Ascending aorta (tissue), 2 donors: Measurements from ENCODE around the gene SNX24. TPM values are rescaled to one million over a fixed set of nuclear protein-coding genes. Genes with fewer than 3 reads are reported as not detected.

Experiments
- DNase-seq, 2 donors: peaks; one replicate each; pipeline ENCODE4 v3.0.0-alpha.2; 2019; ENCODE audit warnings: low spot score in 2 of 2
- H3K27ac ChIP-seq, 2 donors: fragments of 200-600 bp; sonication (generic); one replicate each; pipeline ENCODE4 v1.5.1; 2016 to 2017; ENCODE audit warnings: mild to moderate bottlenecking in 1 of 2
- H3K27me3 ChIP-seq: fragments of 200-600 bp; sonication (generic); one replicate; pipeline ENCODE4 v1.5.1; 2017
- H3K36me3 ChIP-seq, 2 donors: fragments of 200-600 bp; sonication (generic); one replicate each; pipeline ENCODE4 v1.5.1; 2016
- H3K4me1 ChIP-seq, 2 donors: fragments of 200-600 bp; sonication (generic); one replicate each; pipeline ENCODE4 v1.5.1; 2016 to 2017; ENCODE audit warnings: mild to moderate bottlenecking in 1 of 2
- H3K4me3 ChIP-seq, 2 donors: fragments of 200-600 bp; sonication (generic); one replicate each; pipeline ENCODE4 v1.5.1; 2016 to 2017; ENCODE audit warnings: mild to moderate bottlenecking in 1 of 2
- H3K9me3 ChIP-seq, 2 donors: fragments of 200-600 bp; sonication (generic); one replicate each; pipeline ENCODE4 v1.5.1; 2016
- CTCF ChIP-seq, 3 experiments: fragments of 200-600 bp in 2 of 3; fragments of 450-650 bp in 1 of 3; sonication (generic) in 2 of 3; IDR thresholded peaks; one replicate each; pipeline ENCODE4 v1.5.1; 2016 to 2019; ENCODE audit warnings: antibody characterized with exemption in 3 of 3, mild to moderate bottlenecking in 1 of 3, moderate library complexity in 1 of 3
- intact Hi-C: fragments of 100-400 bp; cut with DNase I; formaldehyde crosslinking; loops from one replicate; pipeline ENCODE4 v1.15.1; 2023
- total RNA-seq: library from RNA; depleted of rRNA; stranded (reverse); fragments of >200 nt; gene quantifications from one replicate; pipeline ENCODE4 v1.1.0, GENCODE V29; 2016

SNX24 gene
- total RNA-seq, 1 donor from 2014 or later, result 21.1 TPM

DNA sequence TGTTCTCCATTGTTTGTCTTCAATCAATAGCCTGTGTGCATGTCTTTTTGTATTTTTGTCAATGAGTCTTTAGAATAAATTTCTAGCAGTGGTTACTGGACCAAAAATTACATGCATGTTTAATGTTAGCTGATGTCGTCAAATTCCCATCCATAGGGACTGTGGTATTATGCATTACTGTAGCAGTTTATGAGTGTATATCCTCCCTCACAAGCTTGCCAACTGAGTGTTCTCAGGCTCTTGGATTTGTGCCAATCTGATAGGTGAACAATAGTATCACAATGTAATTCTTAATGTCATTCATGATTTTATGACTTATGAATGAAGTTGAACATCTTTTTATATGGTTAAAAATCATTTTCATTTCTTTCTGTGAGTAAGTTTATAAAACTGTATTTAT lies 13.0 kb downstream of the SNX24 start:
- no peaks in the 10 kb centered on the region for H3K9me3 ChIP-seq
- H3K27me3 ChIP-seq, result no peaks in the 10 kb centered on the region
- H3K4me3 ChIP-seq, result no peak overlapping the region
- intact Hi-C loops, result no loop called here
- no peaks in the 10 kb centered on the region for H3K4me1 ChIP-seq
- TF ChIP-seq CTCF (IDR thresholded peaks at IDR 0.05), result no peak
- DNase-seq, result no peak
- peaks cover 0 to 7% of the 10 kb centered on the region in 2 donors for H3K36me3 ChIP-seq
- H3K27ac ChIP-seq, result no peak overlapping the region

GRCh38 chr5:122863240-122863639 lies 17.8 kb downstream of the SNX24 start:
- no peak for DNase-seq
- peaks cover 0 to 16% of the 10 kb centered on the region in 2 donors for H3K36me3 ChIP-seq
- TF ChIP-seq CTCF (IDR thresholded peaks at IDR 0.05), result no peak
- H3K9me3 ChIP-seq, result no peaks in the 10 kb centered on the region
- no peaks in the 10 kb centered on the region for H3K27me3 ChIP-seq
- H3K4me3 ChIP-seq, result no peak overlapping the region
- H3K27ac ChIP-seq, result no peak overlapping the region
- no peaks in the 10 kb centered on the region for H3K4me1 ChIP-seq
- intact Hi-C loops, result no loop called here

GRCh38 chr5:122863721-122864120 lies 18.3 kb downstream of the SNX24 start:
- intact Hi-C loops, result no loop called here
- DNase-seq, result no peak

GRCh38 chr5:122864400-122864799 lies 19.0 kb downstream of the SNX24 start:
- no peaks in the 10 kb centered on the region for H3K27me3 ChIP-seq
- peaks cover 0 to 16% of the 10 kb centered on the region in 2 donors for H3K36me3 ChIP-seq
- H3K4me1 ChIP-seq, result no peaks in the 10 kb centered on the region
- no peak for TF ChIP-seq CTCF (IDR thresholded peaks at IDR 0.05)
- H3K27ac ChIP-seq, result no peak overlapping the region
- H3K4me3 ChIP-seq, result no peak overlapping the region
- H3K9me3 ChIP-seq, result no peaks in the 10 kb centered on the region
- DNase-seq, result no peak
- intact Hi-C loops, result no loop called here

More at GRCh38 chr5:122863721-122864120, 18.3 kb downstream of the SNX24 start:
- no peak overlapping the region for H3K27ac ChIP-seq
- peaks cover 0 to 16% of the 10 kb centered on the region in 2 donors for H3K36me3 ChIP-seq
- H3K27me3 ChIP-seq, result no peaks in the 10 kb centered on the region
- no peaks in the 10 kb centered on the region for H3K4me1 ChIP-seq
- no peak for TF ChIP-seq CTCF (IDR thresholded peaks at IDR 0.05)
- H3K4me3 ChIP-seq, result no peak overlapping the region
- no peaks in the 10 kb centered on the region for H3K9me3 ChIP-seq

- intact Hi-C loops, result no loop called here
- DNase-seq, result no peak
- Histone ChIP-seq H3K4me1 (no peaks in the 10 kb centered on the region), H3K4me3 (no peak overlapping the region), H3K36me3 (peaks cover 0 to 16% of the 10 kb centered on the region in 2 donors), H3K9me3 (no peaks in the 10 kb centered on the region), H3K27me3 (no peaks in the 10 kb centered on the region), H3K27ac (no peak overlapping the region)
- TF ChIP-seq CTCF (IDR thresholded peaks at IDR 0.05), result no peak
Measured at GRCh38 chr5:122864842-122865241, 19.4 kb downstream of the SNX24 start.
